ENCODE data around the gene NOP53. TPM values are rescaled to one million over a fixed set of nuclear protein-coding genes. Genes with fewer than 3 reads are reported as not detected.
A peak's percentile ranks its signal among the peaks of the same experiment; 100 is the strongest.
"Not testable (repeated sequence)": the region's sequence is repeated elsewhere in the genome, so short reads cannot be mapped to it uniquely, and the experiment has no call there.

The NOP53 gene
- total RNA-seq, 1 donor from 2014 or later, result 169 TPM

DNA sequence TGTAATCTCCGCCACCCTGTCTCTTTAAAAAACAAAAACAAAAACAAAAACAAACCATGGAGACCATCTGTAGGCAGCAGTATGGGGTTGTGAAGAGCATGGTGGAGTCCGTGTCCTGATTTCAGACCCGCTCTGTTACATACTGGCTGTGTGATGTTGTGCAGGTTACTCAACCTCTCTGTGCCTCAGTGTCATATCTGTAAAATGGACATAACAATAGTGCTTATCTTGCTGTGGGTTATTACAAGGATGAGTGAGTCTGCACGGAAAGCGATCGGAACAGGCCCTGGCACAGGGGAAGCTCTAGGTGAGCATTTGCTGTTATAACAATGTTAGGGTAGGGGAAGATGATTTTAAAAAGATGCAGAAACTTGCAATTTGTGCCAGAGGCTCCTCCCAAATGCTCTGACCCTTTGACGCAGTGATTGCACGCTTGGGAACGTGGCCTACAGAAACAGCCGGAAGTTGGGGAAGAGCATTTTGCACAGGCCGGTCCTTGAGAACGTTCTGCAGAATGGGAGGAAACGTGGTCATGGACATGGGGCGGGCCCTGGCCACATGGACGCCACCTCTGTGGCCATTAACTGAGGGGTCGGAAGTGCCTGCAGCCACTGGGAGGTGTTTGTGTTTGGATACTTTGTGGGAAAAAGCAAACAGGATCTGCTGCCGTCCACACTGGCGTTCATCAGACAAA, 17.4 kb downstream of the NOP53 start:
- TF ChIP-seq, protein P1, sequence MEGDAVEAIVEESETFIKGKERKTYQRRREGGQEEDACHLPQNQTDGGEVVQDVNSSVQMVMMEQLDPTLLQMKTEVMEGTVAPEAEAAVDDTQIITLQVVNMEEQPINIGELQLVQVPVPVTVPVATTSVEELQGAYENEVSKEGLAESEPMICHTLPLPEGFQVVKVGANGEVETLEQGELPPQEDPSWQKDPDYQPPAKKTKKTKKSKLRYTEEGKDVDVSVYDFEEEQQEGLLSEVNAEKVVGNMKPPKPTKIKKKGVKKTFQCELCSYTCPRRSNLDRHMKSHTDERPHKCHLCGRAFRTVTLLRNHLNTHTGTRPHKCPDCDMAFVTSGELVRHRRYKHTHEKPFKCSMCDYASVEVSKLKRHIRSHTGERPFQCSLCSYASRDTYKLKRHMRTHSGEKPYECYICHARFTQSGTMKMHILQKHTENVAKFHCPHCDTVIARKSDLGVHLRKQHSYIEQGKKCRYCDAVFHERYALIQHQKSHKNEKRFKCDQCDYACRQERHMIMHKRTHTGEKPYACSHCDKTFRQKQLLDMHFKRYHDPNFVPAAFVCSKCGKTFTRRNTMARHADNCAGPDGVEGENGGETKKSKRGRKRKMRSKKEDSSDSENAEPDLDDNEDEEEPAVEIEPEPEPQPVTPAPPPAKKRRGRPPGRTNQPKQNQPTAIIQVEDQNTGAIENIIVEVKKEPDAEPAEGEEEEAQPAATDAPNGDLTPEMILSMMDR (IDR thresholded peaks at IDR 0.05; ENCODE audit: borderline replicate concordance), result no peak
- peak; percentile 46 for DNase-seq
- Histone ChIP-seq H3K36me3 (peaks cover 25% of the 10 kb centered on the region), H3K4me1 (peaks cover 17% of the 10 kb centered on the region), H3K27ac (replicated peaks) (peak overlapping the region; percentile 79), H3K27me3 (ENCODE audit: low read depth) (no peaks in the 10 kb centered on the region), H3K9me3 (replicated peaks) (peaks cover 5% of the 10 kb centered on the region), H3K4me3 (no peak overlapping the region)
- intact Hi-C loops (cut with micrococcal nuclease), result no loop called here

DNA sequence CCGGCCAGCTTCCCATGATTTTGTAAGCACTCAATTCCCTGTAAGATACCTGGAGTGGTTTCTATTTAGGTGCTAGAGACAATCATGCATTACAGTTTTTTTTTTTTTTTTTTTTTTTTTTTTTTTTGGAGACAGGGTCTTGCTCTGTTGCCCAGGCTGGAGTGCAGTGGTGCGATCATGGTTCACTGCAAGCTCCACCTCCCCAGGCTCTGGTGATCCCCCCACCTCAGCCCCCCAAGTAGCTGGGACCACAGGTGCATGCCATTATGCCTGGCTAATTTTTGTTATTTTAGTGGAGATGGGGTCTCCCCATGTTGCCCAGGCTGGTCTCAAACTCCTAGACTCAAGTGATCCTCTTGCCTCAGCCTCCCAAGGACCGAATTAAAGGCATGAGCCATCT, 19.4 kb downstream of the NOP53 start:
- DNase-seq; intact Hi-C loops (cut with micrococcal nuclease); H3K27me3 ChIP-seq (ENCODE audit: low read depth); H3K27ac ChIP-seq (replicated peaks); H3K36me3 ChIP-seq; H3K9me3 ChIP-seq (replicated peaks); H3K4me3 ChIP-seq: not testable (repeated sequence)
- H3K4me1 ChIP-seq, result peaks cover 17% of the 10 kb centered on the region

DNA sequence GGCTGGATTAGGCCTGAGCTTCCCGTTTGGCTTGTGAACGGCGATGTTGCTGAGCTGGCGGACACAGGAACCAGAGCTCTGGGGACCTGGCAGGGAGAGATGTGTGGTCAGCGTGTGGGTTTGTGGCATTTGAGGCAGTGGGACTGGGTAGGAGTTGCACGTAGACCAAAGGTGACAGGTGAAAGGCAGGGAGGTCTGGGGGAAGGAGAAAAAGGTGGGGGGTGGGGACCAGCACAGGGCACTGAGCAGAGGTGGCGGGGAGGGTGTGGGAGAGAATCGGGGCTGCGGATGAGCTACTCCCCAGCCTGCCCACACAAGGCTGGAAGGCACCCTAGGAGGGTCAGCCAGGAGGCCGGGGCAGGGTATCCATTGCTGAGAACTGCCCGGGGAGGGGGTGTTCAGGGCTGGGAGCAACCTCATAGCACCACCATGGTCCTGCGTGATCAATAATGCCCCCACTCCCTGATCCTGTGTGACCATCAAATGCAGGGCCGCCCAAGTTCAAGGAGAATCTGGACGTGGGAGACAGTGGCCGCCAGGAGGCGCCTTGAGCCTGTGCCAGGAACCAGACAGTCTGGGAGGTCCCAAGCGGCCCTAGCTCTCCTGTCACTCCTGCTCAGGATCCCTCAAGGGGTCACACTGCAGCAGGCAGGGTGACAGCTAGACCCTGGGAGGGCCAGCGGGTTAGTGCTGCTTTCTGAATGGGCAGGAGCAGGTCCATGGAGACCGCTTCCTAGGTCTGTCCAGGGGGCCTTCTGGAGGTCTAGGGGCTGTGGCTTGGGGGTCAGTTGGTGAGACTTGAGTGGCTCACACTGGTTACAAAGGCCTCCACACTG, 20.4 kb downstream of the NOP53 start:
- DNase-seq, result peak; percentile 75
- no peaks in the 10 kb centered on the region for H3K9me3 ChIP-seq (replicated peaks)
- H3K27ac ChIP-seq (replicated peaks), result no peak overlapping the region
- peaks cover 17% of the 10 kb centered on the region for H3K4me1 ChIP-seq
- TF ChIP-seq, protein P1 (IDR thresholded peaks at IDR 0.05; ENCODE audit: borderline replicate concordance), result peak; percentile 90
- intact Hi-C loops (cut with micrococcal nuclease), result no loop called here
- H3K27me3 ChIP-seq (ENCODE audit: low read depth), result no peaks in the 10 kb centered on the region
- no peaks in the 10 kb centered on the region for H3K36me3 ChIP-seq
- no peak overlapping the region for H3K4me3 ChIP-seq

DNA sequence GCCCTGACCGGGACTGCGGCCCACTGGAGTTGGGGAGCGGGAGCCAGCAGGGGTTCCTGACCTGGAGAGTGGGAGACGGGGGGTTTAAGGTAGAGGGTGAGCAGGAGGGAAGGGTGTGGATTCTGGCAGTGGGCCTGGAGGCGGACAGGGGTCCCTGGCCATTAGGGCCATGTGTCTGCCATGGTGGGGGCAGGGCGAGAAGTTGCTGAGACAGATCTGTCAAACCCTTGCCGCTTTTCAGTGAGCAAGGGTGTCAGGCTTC, 20.9 kb downstream of the NOP53 start:
- intact Hi-C loops (cut with micrococcal nuclease), result no loop called here
- H3K27ac ChIP-seq (replicated peaks), result no peak overlapping the region
- H3K27me3 ChIP-seq (ENCODE audit: low read depth), result no peaks in the 10 kb centered on the region
- no peak overlapping the region for H3K4me3 ChIP-seq
- no peaks in the 10 kb centered on the region for H3K36me3 ChIP-seq
- TF ChIP-seq, protein P1 (IDR thresholded peaks at IDR 0.05; ENCODE audit: borderline replicate concordance), result no peak
- no peak for DNase-seq
- H3K9me3 ChIP-seq (replicated peaks), result no peaks in the 10 kb centered on the region
- peaks cover 17% of the 10 kb centered on the region for H3K4me1 ChIP-seq

DNA sequence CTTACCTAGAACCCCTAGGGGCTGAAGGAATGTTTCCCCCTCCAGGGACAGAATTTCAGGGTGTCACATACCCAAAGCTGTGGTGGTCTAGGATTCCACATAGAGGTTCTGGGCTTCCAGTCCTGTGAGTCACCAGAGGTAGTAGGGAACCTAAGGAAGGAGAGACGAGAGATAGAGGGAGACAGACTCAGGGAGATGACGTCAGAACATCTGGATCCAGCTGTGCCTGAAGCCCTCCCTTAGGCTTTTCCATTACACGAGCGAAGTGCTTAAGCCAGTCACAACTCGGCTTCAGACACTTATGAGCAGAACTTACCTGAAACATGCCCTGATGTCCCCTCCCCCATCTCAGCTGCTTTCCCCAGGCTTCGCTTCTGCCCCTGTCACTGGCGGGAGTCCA, 21.3 kb downstream of the NOP53 start:
- Histone ChIP-seq H3K27me3 (ENCODE audit: low read depth) (no peaks in the 10 kb centered on the region), H3K36me3 (no peaks in the 10 kb centered on the region), H3K4me3 (no peak overlapping the region), H3K9me3 (replicated peaks) (no peaks in the 10 kb centered on the region), H3K27ac (replicated peaks) (no peak overlapping the region), H3K4me1 (peaks cover 17% of the 10 kb centered on the region)
- DNase-seq, result no peak
- TF ChIP-seq, protein P1 (IDR thresholded peaks at IDR 0.05; ENCODE audit: borderline replicate concordance), result no peak
- intact Hi-C loops (cut with micrococcal nuclease), result no loop called here

DNA sequence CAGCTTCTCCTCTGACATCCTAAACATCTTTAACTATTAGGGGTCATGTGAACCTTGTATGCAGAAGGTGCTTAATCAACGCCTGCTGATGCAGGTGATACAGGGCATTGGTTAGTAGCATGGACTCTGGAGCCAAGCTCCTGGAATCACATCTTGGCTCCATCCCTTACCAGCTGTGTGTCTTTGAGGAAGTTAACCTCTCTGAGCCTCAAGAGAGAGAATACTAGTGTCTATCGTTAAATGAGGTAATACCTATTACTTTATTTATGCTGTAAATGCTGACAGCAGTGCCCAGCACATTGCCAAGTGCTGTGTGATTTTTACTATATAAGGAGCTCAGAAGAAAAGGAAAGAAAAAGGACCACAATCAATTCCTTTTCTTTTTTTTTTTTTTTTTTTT, 22.0 kb downstream of the NOP53 start:
- intact Hi-C loops (cut with micrococcal nuclease), result no loop called here
- DNase-seq, result no peak

More for the DNA sequence above, 22.0 kb downstream of the NOP53 start:
- Histone ChIP-seq H3K27ac (replicated peaks) (no peak overlapping the region), H3K27me3 (ENCODE audit: low read depth) (no peaks in the 10 kb centered on the region), H3K4me1 (peaks cover 17% of the 10 kb centered on the region), H3K4me3 (no peak overlapping the region), H3K36me3 (no peaks in the 10 kb centered on the region), H3K9me3 (replicated peaks) (no peaks in the 10 kb centered on the region)
- TF ChIP-seq, protein P1 (IDR thresholded peaks at IDR 0.05; ENCODE audit: borderline replicate concordance), result no peak

All from left ventricle myocardium inferior (tissue), 1 donor.